Activated CD4-positive, alpha-beta T cell treated with anti-CD3 and anti-CD28 coated beads, Interleukin-2, Interleukin-4, amounts not matched to agents 100 ng/mL and 50 ng/mL, durations not matched to agents 16 hours and 8 hours (primary cell): ENCODE results near the gene QTRT2.

ENCODE experiments used
- DNase-seq: peaks from one replicate; pipeline ENCODE4 v3.0.0-alpha.2; 2020; ENCODE audit warnings: low spot score

The QTRT2 gene

DNA sequence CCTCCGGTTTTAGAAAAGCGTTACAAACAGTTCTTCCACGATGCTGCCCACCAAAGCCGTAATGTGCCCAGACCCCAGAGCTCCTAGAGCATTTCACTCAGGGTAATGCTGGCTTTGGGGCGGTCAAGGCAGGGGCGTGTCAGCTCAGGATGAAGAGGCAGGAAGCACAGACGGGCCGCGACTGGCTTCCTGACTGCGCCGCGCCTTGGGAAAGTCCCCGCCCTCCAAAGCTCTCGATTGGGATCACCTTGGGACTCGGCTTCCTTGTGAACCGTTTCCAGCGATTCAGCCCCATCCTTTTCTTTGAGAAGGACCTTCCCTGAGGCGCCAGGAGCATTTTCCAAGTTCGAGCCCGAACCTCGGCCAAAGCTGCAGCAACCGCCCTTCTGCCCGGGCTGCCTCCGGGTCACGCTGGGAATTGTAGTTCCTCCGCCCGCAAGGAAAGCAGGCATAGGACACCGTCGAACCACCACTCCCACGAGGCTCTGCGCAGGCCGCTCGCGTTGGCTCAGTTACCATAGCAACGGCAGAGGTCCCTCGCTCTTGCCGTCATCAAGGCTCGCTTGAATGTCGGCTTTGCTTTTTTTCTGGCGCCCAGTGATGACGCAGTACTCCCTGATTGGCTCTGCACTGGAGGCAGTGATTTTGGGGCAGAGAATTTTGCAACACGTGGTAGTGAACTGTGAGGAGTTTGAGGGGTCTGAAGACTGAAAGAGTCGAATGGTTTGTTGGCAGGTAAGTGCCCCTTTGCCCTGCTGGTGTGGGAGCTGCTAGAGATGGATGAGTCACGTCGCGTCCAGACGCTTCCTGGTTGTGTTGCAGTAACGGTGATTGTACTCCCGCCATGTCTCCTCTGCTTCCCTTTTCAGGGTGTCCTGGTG lies at the start of gene QTRT2, which contains the start of gene CCDC191:
TSS of gene QTRT2 (plus strand) at position 608 of the 881 bp plus-strand sequence. CDS start 8,521 bp downstream, outside the sequence.
TSS of gene CCDC191 (minus strand) at position 397 of the 881 bp plus-strand sequence. CDS start at position 337, 60 bp downstream.
- peak; percentile 99 for DNase-seq

DNA sequence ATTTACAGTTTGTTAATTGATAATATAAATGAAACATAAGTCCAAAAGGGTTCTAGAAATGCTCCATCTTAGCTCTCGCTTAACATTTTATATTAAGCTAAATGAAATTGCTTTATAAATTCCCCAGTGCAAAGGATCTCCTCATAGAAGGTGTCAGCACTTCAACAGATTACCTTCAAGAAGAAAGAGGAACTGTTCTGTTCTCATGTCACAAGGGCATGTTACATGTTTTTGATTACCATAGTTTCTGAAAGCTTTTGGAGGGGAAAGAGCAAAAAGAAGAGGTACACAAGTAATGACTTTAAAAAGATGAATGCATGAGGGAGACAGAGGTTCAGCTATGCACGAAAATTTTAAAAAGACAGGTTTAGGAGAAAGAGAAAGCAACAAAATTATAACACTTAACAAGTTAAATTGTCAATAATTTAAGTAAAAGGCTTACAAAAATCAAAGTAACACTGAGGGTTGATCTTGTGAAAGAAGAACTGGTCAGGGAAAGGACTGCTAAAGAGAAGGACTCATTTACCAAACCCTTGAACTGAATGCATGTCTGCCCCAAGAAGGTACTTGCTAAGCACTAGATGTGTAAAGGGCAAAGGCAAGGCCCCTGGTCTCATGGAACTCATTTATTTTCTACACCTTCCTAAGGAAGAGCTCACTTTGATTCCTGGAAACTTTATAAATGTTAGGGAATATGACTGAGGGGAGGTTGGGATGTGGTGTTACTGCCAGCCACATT lies 45.3 kb upstream of the QTRT2 start:
- DNase-seq, result no peak

DNA sequence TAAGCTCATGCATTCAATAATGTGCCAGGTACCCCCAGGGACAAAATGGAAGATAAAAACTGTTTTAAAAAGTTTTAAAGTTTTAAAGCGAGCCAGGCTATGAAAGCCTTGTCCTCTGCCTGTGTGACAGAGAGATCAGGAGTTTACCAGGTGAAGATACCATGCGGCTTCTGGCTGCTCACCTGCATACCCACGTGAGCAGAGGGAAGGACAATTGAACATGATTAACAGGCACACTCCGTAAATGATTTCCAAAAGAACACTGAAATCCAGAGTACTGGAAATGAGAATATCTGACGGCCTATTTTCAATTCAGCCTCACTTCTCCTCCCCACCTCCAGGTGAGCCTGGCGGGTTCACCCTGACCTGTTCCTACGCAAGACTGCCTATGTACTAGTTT lies 42.3 kb upstream of the QTRT2 start:
- DNase-seq, result no peak

DNA sequence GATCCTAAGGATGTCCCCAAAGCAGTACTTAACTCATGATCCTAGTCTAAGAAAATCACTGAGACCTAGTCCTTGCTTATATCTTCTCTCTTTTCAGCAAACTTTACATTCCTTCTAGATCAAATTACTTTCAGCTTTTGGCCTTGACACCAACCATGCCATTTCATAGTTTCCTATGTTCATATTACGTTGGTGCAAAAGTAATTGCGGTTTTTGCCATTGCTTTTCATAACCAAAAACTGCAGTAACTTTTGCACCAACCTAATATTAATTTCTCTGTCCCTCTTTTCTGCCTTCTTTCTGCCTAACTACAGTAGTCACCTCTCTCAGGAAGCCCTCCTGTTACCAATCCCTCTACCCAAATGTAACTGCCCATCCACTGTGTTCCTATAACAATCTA lies 37.1 kb upstream of the QTRT2 start:
- DNase-seq, result no peak

DNA sequence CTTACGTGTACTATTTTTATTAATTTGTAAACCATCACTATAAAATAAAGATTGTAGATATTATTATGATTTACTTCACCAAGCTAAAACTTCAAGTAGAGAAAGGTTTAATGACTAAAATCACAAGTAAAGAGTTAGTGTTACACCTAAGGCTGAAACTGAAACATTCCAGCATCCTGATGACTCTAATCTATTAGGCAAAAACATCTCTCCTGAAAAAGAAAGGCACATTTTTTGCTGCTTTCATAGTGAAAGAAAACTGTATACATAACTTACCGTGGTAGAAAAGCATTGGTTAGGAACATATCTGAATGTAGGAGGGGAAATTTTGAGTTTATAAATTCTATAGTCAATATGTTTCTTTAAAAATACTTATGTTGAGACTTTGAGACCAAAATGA lies 35.6 kb upstream of the QTRT2 start:
- DNase-seq, result peak; percentile 12

DNA sequence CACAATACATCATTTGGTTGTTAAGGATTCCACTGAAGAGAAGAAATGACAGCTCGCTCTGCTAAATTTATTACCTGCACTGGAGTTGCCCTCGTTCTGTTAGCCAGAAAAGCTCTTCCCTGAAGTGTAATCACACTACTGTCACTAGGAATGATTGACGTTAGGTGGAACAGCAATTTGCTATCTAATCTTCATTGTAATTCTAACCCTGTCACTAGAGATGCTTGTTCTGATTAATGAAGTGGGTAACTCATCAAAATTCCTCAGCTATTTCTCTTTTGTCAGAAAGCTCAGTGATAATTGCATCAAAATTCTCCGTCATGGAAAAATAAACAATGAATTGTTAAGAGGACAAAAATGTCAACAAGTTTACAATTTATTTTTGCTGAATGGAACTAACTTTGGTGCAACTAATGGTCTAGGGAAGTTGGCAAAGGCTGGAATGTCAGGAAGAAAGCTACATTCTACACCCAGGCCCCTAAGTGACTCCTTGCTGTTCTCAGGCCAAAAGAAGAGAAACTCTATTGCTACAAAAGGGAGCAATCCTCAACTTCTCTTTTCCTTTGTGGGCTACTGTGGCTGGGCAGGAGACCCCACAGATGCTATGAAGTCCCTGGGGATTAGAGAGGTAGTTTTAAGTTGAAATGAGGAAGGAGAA lies 34.3 kb upstream of the QTRT2 start:
- DNase-seq, result no peak

DNA sequence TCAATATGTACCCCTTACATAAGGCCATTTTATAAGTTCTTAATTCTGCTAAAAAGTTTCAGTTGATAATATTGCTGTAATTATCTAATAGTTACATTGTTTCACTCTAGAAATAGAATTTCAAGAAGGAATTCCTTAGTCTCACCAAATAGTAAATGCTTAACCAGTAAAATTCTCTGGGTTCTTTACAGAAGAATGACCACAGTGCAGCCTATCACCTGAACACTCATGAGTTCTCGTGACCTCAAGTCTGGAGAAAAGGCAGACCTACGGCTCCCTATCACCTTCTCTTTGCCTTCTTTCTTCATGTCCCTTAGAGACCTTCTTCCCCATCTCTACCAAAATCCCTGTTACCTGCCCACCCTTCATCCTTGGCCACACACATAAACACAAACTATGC lies 31.1 kb upstream of the QTRT2 start:
- DNase-seq, result no peak

DNA sequence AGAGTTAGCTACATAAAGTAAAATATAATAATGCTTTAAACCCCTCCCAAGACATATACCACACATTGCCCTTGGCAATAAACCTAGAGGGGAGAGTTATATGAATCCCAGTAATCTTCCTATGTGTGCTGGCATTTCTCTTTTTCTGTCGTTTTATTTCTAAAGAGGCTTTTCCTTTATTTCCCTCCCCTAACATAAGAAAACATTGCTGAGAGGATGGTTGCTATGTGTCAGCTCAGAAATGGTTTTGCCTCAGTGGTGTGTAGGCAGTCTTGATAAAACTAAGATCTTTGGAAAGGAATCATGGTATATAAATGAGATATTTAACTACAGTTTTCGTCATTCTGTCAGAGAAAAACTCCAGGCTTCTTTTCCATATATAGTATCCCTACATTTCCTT lies 30.2 kb upstream of the QTRT2 start:
- no peak for DNase-seq

DNA sequence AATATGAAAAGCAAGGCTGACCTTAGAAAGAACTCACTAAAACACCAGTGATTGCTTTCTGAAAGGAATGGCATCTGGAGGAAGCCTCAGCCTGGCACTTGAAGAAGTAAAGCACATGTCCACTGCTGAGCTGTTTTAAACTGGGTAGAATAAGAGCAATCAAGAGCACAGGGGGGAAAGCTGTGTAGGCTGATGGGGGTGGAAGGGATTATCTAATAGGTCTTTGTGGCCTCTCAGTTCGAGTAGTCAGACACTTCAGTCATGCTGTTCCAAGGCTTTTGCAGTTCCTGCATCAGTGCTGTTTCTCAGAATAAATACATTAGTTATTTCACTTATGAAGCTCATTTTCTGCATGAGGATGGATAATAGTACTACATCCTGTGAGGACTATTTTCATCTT lies 22.8 kb upstream of the QTRT2 start:
- no peak for DNase-seq

DNA sequence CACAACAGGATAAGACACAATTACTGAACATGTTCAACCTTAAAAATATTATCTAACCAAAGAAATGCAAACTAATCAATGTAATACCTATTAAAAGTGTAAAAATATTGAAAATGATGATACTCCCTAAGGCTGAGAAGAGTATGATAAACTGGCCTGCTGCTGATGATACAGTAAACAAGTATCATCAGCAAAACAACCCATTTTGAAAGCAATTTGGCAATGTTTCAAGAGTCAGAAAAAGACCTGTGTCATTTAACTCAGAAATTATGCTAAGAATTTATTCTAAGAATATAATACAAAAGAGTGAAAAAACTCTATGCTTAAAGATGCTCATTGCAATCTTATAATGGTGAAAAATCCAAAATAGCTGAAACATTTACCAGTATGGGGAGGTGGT lies 22.3 kb upstream of the QTRT2 start:
- no peak for DNase-seq

DNA sequence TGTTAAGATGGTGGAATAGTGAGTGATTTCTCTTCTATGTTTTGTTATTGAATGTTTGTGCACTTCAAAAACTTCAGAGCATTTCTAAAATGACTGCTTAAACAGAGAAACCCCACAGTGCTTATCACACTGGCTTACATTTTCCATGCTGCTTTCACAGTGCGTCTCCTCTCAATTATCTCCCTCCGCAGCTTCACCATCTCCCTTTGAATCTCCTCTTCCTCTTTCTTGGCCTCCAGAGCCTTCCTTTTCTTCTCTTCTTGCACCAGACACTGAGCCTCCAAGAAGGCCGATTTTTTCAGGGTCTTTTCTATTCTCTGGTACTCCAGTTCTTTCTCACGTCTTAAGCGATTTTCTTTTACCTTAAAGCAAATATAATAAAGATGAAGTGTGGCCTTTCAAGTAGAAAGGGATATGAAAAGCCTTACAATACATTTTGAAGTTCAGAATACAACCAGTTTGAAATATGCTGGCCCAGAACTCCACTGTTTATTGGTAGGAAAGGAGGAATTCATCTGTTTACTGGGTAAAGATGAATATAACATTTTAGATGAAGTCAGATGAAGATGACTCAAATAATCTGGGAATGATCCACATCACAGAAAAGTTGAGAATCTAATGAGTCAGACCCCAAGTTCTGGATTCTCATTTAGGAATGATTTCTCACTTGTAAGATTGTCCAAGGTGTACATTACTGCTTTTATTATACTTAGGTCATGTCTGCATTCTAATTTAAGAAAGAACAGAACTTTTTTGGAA lies 21.6 kb upstream of the QTRT2 start:
- DNase-seq, result no peak

DNA sequence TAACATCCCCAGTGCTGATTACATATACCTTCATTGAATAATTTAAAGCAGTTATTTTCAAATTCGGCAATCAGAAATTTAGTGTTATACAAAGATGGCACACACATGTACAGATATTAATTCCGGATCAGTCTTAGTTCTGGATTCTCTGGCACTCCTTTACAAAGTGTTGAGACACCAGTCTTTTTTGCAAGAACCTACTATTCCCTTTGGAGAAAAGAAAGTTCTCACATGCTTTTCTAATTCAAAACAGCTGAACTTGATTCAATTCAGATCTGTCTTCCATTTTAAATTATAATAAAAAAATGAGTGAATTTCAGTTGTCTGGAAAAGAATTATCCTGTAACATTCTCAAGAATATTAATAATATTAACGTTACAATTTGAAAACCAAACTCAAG lies 20.6 kb upstream of the QTRT2 start:
- DNase-seq, result no peak

DNA sequence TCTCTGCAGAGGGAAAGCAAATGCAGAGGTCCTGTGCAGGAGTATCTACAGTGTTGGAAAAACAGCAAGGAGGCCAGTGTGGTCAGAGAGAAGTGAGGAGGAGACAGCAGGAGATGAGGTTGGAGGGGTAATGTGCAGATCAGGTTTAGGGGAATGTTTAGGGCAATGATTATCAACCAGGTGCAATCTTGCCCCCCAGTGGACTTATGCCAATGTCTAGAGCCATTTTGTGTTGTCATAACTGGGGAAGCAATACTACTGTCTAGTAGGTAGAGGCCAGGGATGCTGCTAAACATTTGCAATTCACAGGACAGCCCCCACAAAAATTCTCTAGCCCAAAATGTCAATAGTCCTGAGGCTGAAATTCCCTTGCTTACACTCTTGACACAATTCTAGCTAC lies 13.3 kb upstream of the QTRT2 start:
- DNase-seq, result no peak

DNA sequence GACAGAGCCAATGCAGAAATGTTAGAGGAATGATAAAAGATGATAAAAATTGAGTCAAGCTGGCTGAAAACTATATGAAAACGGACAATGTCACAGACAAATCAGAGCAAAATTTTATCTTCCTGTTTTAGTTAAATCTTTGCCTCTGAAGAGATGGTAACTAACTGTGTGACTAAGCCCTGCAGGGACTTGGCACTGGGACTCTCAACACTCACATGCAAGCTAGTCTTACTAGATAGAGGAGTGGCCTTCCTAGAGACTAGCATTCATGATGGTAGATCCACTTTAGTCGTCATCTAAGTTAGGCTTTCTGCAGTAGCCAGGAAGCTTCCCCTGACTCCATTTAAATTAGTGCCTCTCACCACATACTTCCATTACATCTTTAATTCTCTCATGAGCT lies 4.3 kb upstream of the QTRT2 start:
- DNase-seq, result no peak

DNA sequence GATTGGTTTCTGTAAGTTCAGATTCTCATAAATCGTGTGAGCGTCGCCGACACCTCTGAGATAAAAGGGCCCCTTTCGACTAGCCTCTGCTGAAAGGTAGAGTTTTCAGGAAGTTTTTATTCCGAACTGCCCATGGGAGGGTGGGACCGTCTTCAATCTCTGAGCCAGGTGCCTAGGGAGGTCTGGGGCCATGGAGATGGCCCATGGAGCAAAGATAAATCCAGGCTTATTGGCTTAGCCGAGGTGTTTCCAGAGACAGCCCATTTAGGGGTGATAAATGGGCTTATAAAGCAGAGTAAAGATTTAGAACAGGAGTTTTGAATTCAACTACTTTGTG lies 442 bp downstream of the QTRT2 start:
- DNase-seq, result no peak

DNA sequence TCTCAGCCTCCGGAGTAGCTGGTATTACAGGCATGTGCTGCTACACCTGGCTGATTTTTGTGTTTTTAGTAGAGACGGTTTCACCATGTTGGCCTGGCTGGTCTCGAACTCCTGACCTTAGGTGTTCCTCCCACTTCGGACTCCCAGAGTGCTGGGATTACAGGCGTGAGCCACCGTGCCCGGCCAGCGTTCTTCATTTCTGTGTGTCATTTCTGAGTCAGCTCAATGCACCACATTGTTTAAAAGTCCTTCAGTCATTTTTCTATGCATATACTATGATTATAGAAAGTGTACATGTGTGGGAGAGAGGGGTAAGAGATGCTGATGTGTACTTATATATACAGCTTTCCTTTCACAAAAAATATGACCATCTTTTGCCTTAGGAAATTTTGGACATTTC lies 2.1 kb downstream of the QTRT2 start:
- DNase-seq, result no peak

DNA sequence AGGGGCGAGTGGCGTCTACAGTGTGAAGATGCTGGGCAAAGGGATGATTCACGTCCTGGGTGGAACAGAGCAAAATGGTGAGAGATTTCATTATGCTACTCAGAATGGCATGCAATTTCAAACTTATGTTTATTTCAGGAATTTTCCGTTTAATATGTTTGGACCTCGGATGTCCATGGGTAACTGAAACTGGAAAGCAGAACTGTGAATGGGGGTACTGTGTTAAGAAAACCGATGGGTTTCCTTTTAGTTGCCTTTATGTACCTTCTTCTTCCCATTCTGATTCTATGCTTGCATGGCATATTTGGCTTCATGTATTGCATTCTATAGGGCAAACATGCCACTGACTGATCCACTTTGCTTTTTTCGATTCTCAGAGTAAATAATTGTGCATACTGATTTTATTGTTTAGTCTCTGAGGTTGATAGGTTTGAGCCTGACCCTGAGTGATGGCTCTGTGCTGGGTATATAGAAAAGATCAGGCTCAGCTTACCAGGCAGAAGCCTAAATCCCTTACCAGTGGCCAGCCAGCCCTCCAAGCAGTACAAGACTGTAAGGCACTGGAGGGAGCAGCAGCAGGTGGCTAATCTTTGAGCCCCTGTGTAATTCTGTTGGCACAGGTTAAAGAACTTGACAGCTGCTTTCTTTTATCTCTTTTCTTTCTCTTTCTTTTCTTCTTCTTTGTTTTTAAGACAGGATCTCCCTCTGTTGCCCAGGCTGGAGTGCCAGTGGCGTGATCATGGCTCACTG lies 4.5 kb downstream of the QTRT2 start:
- DNase-seq, result no peak

DNA sequence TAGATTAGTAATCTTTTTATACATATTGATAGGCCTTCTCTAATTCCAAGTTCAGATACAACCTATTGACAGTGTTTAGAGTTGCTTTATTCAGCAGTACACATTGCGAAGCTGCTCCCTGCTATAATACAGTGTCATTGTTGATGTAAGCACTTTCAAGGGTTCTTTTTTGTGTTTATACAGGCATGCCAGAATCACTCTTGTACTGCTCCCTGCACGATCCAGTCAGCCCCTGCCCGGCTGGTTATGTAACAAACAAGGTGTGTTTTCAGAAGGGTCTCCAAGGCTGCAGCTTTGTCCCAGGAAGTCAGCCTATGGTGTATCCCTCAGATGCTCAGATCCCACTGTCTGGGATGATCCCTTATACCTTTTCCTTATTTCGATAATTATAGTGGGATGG lies 11.3 kb downstream of the QTRT2 start:
- DNase-seq, result no peak

DNA sequence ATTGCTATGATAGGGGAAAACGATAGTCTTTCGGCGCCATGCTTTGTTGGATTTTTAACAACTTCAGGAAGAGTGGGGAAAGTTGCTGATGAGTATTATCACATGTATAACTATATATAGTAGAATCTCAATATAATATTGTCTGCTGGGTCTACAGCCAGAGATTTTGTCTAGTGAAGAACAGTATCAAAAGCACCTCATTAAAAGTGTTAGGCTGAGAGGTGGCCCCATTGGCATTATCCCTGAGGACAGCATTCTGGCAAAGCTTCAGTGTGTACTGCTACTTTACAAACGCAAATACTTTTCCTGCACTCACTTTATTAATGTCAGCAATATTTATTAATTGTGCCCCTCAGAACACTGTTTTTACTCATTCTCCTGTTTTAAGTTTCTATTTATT lies 11.8 kb downstream of the QTRT2 start:
- DNase-seq, result no peak

DNA sequence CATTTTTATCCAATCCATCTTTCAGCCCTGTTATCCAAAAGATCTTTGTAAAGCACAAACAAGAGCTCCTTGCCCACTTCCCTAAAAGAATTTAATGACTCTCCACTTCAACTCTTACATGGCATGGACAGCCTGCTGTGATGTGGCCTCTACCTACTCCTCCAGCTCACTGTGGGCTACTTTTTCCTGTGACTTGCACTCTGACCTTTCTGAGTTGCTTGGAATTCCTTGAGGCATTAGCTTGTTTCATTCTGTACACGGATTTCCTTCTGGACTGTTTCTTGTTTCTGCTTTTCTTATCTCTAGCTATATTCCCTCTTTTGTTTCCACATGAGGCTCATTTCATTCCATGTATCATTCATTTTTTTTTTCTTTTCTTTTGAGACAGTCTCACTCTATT lies 15.2 kb downstream of the QTRT2 start:
- no peak for DNase-seq

DNA sequence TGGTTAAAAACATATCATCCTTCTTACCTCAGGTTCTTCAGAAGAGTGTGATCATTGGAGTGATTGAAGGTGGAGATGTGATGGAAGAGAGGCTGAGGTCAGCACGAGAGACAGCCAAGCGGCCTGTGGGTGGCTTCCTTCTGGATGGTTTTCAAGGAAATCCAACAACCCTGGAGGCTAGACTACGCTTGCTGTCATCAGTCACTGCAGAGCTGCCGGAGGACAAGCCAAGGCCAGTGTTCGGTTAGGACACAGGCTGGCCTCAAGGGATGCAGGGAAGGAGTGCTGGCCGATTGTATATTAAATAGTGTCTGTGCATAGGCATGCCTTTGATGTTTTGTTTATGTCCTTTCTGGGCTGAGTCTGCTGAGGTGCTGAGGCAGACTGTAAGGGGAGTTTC lies 20.2 kb downstream of the QTRT2 start:
- no peak for DNase-seq
